NCI-H1694 (cell line): ENCODE results near the gene RAVER2.
"Not testable (repeated sequence)": the region's sequence is repeated elsewhere in the genome, so short reads cannot be mapped to it uniquely, and the experiment has no call there.

Experiments
- DNase-seq: peaks from one replicate; lab custom pipeline; 2025; lab: John Stamatoyannopoulos, UW

RAVER2 gene

DNA sequence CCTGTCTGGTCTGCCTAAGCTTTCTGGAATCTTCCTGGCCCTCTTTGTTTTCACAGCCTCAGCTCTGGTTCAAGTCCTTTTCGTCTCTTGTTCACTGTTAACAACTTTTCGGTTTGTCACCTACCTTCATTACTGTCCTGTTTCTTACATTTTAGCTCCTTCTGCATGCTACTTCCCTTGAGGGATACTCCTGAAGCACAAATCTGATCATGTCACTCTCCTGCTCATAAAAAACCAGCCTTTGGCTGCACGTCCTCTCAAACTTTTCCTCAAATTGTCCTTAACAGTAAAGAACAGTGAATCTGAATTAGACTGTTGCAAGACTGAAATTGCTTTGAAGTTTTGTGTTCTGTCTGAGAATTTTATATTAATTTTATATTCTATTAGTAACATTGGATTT, 3.3 kb downstream of the RAVER2 start:
- no peak for DNase-seq

DNA sequence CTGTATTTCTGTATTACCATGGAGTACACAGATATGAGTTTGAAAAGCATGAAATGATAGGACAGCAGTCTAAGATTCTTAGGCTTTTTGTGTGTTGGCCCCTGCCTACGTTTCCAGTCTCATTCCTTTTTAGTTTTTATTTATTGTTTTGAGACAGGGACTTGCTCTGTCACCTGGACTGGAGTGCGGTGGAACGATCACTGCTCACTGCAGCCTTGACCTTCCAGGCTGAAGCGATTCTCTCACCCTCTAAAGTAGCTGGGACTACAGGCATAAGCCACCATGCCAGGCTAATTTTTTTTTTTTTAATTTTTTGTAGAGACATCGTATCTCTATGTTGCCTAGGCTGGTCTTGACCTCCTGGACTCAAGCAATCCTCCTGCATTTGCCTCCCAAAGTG, 3.8 kb downstream of the RAVER2 start:
- DNase-seq, result no peak

DNA sequence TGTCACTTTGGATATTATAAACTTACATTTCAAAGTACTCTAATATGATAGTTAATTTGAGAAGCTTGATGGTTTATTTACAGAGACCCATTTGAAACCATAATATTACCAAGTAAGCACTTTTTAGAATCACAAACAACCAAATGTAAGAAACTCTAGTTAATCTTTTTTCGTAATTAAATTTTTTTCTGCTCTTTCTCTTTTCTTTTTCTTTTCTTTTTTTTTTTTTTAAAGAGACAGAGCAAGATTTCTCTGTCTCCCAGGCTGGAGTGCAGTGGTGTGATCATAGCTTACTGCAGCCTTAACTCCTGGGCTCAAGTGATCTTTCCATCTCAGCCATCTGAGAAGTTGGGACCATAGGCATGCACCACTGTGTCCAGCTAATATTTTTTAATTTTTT, 5.2 kb downstream of the RAVER2 start:
- DNase-seq, result no peak

DNA sequence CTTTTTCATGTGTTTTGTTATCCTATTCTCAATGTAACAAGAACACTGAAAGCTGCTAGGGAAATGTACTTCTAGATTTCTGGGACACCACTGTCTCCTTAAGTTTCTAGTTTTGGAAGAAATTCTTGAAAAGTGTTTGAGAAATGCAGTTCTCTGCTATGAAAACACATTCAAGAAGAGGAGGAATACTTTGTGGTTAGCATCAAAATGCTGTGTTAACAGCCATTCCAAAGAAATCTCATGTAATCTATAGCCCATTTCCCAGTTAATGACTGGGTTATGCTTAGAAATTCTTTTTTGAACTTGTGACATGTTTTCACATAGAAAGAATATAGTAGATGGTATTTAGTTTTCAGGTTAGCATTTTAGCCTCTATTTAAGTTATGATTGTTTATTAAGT, 6.0 kb downstream of the RAVER2 start:
- no peak for DNase-seq

DNA sequence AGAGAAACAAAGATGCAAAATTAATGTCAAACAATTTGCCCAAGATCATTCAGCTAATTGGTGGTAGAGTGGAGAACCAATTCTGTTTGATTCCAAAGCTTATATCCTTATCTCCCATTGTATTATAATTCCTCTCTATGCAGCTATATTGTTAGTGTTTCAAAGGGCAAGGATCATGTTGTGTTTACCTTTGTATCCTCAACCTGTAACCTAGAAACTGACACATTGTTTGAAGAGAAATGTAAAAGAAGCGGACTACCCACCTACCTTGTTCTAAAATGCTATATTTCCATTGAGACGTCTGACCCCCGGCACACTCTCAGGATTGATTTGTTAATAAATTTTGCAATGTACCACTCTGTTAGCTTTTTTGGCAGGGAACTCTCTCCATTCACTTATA, 9.3 kb downstream of the RAVER2 start:
- DNase-seq, result no peak

DNA sequence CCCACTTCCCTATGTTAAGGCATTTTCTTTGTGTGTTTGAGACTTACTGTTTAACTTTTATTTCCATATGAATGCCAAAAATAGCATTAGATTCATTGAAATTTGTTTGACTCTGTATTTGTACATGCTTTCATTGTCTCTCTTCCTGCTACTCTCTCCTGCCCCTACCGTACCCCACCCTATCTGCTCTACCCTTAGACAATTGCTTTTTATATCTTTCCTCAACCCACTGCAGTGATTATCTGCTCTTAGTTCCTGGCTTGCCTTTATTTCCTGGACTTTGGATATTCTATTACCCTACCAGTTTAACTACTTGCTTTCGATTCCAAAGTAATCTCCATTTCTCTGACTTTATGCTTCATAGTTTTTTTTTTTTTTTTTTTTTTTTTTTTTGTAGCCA, 10.5 kb downstream of the RAVER2 start:
- no peak for DNase-seq

DNA sequence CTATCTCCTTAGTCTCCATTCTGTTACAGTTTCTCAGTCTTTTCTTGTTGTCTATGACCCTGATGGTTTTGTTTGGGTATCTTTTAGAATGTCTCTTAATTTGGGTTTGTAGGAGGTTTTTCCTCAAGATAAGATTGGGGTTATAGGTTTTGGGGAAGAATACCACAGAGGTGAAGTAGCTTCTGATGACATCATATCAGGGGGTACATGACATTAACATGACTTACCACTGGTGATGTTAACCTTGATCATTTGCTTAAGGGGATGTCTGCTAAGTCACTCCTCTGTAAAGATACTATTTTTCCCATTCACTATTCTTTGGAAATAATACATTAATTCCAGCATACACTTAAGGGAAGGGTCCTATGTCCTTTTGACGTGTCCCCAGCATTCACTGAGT, 11.9 kb downstream of the RAVER2 start:
- no peak for DNase-seq

DNA sequence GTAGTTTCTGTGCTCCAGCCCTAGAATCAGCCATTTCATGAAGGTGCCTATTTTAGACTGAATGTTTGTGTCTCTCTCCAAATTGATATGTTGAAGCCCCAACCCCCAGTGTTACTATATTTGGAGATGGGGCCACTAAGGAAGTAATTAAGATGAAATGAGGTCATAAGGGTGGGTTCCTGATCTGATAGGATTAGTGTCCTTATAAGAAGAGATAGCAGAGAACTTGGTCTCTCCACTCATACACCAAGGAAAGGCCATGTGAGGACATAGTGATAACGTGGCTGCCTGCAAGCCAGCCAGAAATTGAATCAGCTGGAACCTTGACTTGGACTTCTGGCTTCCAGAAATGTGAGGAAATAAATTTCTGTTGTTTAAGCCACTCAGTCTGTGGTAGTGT, 12.3 kb downstream of the RAVER2 start:
- DNase-seq, result no peak

DNA sequence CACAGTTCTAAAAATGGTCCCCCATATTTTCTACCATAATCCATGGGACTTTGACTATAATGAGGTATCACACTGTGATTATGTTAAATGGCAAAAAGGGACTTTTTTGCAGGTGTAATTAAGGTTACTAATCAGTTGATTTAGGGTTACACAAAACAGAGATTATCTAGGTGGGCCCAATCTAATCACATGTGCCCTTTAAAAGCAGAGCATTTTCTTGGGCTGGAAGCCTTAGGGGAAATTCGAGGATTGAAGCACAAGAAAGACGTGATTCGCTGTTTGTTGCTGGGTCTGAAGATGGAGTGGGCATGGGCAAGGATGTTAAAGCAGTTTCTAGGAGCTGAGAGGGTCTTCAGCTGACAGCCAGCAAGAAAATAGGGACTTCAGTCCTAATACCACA, 13.4 kb downstream of the RAVER2 start:
- DNase-seq, result no peak

DNA sequence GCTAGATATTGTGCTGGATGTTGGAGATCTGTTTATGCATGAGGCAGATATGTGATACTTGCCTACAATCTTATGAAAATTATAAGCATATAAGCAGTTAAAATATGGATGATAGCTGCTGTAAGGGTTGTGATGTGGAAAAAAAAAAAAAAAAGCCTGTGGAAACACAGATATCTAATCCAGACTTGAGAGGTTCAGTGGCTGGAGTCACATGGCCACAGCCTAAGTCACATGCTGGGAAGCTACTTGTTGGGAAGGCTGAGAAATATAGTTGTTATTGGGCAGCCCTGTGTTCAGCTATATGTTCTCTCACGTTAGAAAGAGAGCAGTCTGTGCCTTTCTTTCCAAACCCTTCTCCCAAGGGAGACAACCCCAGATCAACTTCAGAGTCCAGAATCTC, 15.1 kb downstream of the RAVER2 start:
- no peak for DNase-seq

DNA sequence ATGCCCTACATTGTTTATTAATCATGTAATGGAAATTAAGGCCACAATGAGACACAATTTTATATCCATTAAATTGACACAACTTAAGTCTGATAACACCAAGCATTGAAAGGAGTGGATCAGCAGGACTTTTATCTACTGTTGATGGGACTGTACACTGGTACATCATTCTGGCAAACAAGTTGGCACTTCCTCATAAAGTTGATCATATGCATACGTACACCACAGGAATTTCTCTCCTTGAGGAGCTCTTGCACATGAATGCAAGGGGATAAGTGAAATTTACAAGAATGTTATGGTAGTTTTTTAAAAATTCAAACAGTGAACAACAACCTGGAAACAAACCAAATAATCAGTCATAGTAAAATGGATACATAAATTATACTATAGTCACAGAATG, 20.1 kb downstream of the RAVER2 start:
- DNase-seq, result no peak

DNA sequence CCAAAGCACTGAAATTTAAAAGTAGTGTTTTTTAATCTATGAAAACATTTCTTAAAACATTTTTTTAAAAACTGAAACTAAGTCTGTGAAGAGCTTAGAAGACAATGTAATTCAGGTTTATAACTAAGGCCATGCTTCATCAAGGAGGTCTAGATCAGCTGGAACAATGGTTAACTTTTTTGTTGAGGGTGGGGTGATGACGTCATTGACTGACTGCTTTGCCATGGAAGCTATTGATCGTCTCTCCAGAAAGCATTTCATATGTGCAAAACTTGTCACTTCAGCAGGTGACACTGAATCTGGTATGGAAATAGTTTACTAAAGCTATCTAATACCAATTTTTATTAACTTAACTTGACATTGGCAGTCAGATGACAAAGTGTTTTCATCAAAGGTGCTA, 21.0 kb downstream of the RAVER2 start:
- no peak for DNase-seq

DNA sequence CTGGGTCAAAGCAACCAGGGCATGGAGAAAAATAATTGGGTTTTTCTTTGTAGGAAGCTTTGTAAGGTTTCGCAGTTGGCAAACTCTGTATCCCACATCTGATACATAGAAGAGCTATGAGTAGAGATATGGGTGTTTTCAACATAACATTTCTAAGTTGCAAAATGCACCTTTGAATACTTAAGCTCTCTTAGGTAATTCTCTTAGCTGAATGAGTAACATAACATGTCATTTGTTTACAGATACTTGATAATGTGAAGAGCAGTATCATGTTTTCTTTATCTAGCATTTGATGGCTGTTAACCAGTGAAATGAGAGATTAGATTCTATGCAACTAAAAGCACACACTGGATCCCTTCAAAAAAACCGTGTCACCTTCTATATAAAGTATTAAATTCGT, 21.6 kb downstream of the RAVER2 start:
- DNase-seq, result no peak

DNA sequence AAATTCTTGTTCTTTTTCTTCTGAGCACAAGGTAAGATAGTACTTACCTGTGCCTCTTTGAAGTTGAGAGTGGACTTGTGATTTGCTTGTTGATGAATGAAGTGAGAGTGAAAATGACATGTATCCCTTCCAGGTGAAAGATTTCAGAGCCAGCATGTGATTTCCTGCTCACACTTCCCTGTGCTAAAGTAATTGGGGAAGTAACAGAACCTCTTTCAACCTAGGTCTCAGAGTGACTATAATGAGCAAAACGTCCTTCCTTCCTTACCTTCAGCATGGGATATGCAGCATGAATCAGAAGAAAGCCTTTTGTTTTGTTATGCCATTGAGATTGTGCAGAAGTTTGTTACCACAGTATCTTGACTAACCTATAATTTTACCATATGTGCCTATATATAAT, 24.6 kb downstream of the RAVER2 start:
- DNase-seq, result no peak

DNA sequence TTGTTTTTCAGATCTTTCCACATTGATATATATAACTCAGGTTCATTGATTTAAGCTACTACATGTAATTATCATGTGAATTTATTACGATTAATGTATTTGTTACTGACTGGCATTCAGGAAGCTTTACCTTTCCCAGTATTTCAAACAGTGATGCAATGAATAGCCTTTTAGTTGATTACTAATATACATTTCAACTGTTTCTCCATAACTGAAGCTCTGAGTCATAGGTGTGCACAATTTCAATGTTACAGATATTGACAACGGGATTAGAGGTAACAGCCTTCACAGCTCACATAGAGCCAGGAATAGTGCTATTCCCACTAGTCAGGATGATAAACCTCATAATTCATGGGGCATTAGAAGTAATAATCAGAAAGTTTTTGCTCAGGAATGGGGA, 25.1 kb downstream of the RAVER2 start:
- no peak for DNase-seq

DNA sequence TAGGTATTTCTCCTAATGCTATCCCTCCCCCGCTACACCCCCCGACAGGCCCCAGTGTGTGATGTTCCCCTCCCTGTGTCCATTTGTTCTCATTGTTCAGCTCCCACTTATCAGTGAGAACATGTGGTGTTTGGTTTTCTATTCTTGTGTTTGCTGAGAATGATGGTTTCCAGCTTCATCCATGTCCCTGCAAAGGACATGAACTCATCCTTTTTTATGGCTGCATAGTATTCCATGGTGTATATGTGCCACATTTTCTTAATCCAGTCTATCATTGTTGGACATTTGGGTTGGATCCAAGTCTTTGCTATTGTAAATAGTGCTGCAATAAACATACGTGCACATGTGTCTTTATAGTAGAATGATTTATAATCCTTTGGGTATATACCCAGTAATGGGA, 28.4 kb downstream of the RAVER2 start:
- not testable (repeated sequence) for DNase-seq

DNA sequence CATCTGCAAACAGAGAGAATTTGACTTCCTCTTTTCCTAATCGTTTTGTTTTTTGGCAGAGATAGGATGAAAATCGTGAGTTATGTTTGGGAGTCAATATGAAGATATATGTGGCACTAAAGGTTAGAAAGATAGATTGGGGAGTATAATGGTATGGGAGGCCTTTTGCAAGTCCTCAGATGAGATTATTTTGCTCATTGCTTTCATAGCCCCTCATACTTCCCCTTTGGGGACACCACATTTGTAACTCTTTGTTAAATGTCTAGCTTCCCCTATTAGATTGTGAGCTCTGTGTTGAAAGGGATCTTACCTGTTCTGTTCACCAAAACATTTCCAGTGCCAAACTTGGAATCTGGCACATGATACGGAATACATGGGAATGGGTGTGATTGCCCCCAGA, 30.2 kb downstream of the RAVER2 start:
- DNase-seq, result no peak

DNA sequence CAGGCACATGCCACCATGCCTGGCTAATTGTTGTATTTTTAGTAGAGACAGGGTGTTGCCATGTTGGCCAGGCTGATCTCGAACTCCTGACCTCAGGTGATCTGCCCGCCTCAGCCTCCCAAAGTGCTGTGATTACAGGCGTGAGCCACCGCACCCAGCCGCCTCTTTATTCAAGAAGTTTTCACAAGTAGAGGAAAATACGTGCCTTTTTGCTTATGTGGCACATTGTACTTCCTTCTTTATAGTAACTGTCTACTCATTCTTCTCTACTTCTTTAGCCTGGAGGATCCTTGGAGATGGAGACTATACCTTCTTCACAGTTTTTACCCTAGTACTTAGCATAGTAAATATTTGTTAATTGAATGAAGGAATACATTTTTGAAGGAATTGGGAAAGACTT, 37.2 kb downstream of the RAVER2 start:
- not testable (repeated sequence) for DNase-seq

DNA sequence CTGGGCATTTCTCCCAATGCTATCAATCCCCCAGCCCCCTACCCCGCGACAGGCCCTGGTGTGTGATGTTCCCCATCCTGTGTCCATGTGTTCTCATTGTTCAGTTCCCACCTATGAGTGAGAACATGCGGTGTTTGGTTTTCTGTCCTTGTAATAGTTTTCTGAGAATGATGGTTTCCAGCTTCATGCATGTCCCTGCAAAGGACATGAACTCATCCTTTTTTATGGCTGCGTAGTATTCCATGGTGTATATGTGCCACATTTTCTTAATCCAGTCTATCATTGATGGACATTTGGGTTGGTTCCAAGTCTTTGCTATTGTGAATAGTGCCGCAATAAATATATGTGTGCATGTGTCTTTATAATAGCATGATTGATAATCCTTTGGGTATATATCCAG, 38.0 kb downstream of the RAVER2 start:
- not testable (repeated sequence) for DNase-seq

DNA sequence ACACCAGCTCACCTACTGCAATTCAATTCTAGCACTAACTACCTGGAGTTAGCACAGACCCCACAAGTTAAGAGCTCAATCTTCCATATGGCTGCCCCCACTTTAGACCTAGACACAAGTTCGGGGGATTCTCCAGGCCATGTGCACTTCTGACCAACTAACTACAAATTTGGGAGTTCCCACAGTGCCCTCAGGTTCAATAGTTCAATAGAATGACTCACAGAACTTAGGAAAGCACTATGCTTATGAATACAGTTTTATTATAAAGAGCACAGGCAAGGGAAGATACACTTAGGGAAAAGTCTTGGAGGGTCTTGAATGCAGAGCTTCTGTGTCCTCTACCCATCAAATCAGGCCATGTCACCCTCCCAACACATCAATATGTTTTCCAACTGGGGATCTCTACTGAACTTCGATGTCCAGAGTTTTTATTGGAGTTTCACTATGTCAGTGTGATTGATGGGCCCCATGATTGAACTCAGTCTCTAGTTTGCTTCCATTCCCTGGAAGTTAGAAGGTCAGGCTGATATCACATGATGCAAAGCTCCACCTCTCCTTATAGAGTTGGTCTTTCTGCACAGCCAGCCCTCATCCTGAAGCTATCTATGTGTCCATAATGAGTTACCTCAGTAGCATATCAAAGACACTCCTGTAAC, 46.1 kb downstream of the RAVER2 start:
- no peak for DNase-seq

DNA sequence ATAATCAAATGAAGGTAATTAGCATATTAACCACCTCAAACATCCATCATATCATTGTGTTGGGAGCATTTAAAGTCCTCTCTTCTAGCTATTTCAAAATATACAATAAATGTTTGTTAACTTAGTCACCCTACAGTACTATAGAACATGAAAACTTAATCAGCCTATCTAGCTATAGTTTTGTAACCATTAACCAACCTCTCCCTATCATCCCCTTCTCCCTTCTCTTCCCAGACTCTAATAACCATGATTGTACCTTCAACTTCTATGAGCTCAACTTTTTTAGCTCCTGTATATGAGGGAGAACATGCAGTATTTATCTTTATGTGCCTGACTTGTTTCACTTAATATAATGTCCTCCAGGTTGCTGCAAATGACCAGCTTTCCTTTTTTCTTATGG, 54.0 kb downstream of the RAVER2 start:
- no peak for DNase-seq

DNA sequence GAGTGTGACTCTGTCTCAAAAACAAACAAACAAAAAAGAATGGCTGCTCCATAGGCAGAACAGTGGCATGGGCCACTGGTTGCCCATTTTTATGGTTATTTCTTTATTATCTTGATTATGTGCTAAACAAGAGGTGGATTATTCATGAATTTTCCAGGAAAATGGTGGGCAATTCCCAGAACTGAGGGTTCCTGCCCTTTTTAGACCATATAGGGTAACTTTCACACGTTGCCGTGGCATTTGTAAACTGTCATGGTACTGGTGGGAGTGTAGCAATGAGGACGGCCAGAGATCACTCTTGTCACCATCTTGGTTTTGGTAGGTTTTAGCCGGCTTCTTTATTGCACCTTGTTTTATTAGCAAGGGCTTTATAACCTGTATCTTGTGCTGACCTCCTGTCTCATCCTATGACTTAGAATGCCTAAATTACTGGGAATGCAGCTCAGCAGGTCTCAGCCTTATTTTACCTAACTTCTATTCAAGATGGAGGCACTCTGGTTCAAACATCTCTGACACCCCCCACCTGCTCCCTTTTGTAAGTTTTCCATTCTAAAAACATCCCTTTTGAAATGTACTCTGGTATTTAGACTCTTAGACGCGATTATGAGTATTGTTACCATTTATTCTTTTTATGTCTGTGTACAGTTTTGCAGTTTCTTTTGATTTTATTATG, 57.1 kb downstream of the RAVER2 start:
- DNase-seq, result no peak

DNA sequence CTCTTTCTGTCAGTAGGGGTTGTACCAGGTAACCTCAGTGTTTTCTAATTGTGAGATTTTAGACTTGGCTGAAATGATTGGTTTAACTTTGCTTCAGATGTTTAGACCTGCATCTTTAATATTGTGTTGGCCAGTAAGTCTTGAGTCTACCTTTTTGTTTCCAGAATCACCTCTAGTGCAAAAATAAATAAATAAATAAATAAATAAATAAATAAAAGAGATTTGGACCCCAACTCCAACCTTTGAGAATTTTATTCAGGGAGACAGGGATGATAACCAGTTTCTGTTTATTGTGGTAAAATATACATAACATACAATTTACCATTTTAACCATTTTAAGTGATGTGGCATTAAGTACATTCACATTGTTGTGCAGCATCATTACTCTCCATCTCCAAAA, 64.4 kb downstream of the RAVER2 start:
- no peak for DNase-seq

DNA sequence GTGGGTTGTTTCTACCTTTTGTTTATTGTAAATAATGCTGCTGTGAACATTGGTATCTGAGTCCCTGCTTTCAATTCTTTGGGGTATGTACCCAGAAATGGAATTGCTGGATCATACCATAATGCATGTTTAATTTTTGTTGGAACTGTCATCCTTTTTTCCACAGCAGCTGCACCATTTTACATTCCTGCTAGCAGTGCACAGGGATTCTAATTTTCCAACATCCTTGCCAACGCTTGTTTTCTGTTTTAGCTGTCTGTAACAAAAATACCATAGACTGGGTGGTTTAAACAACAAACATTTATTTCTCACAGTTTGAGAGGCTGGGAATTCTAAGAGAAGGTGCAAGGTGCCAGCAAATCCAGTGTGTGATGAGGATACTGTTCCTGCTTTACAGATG, 65.1 kb downstream of the RAVER2 start:
- DNase-seq, result no peak
